ENCODE measurements around the gene DPYD. TPM values are rescaled to one million over a fixed set of nuclear protein-coding genes. Genes with fewer than 3 reads are reported as not detected.

DPYD gene
- total and polyA plus RNA-seq, 9 of the 15 experiments (the other 6 are each of a cell fraction or from before 2014, with no cell fraction given): 0.03 to 0.25 (median 0.08) TPM; not detected in 2

DNA sequence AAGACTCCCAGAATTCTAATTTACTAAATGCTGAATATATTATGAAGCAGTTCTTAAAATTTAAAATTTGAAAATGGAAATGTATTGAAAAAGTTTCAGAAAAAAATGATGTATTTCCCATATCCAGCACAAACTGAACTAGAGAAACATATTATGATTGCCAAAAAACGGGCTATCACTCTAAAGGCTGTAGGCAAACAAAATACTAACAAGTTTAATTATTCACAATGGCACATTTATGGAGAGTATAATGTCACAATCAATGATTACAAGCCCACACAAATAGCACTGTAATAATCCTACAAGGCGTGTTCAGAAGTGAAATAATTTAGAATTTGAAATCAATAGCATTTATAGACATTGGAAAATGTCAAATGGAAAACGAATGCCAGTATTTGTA, 667.9 kb downstream of the DPYD start:
- Histone ChIP-seq H3K4me2 (ENCODE audit: insufficient read depth, low read length) (no peak overlapping the region), H2AFZ (ENCODE audit: low read depth, low read length) (no peak overlapping the region), H3K27ac (ENCODE audit: extremely low read depth, low read depth, low read length) (no peak overlapping the region), H3K36me3 (ENCODE audit: control insufficient read depth, insufficient read depth, low read length) (no peaks in the 10 kb centered on the region), H3K79me2 (ENCODE audit: control insufficient read depth, insufficient read depth, low read length) (no peaks in the 10 kb centered on the region), H3K9me3 (replicated peaks; ENCODE audit: control insufficient read depth, insufficient read depth, low read depth, low read length) (no peaks in the 10 kb centered on the region), H3K4me3 (no peak overlapping the region), H3K9me1 (ENCODE audit: control insufficient read depth, insufficient read depth, low read length) (no peaks in the 10 kb centered on the region), H3K27me3 (ENCODE audit: control insufficient read depth in 2 of 2, insufficient read depth in 2 of 2, low read length in 2 of 2) (no peaks in the 10 kb centered on the region), H3K4me1 (replicated peaks in 1 of 2; ENCODE audit: control insufficient read depth in 2 of 2, insufficient read depth in 2 of 2, low read length in 2 of 2) (no peaks in the 10 kb centered on the region), H3K9ac (ENCODE audit: insufficient read depth in 1 of 2, low read depth in 2 of 2, low read length in 2 of 2) (no peak overlapping the region), H4K20me1 (replicated peaks; ENCODE audit: control insufficient read depth, insufficient read depth, low read length) (no peaks in the 10 kb centered on the region)
- FAIRE-seq: no peak
- BruUV-seq (replicated peaks): no TSS peak
- POLR2A ChIA-PET: no interaction called here
- CTCF ChIA-PET (ENCODE audit: low intra/inter-chr PET ratio): no interaction called here
- intact Hi-C loops (cut with micrococcal nuclease) (no loop called here), in situ Hi-C loops (cut with MboI) (no loop called here)
- no peak for DNase-seq (ENCODE audit: extremely low read depth in 1 of 4, low spot score in 3 of 4)
- WGBS (ENCODE audit: insufficient coverage, low coverage, missing lambda C conversion rate): 2% methylated on average over 3 of the region's 3 CpGs
- ATAC-seq: no peak
- TF ChIP-seq ARID3B (CRISPR knock-in tag; IDR thresholded peaks at IDR 0.05; ENCODE audit: borderline replicate concordance) (no peak), FOSL1 (tag; conservative IDR thresholded peaks at IDR 0.05) (no peak), MCM7 (IDR thresholded peaks at IDR 0.05) (no peak)
- TF ChIP-seq, protein P1, sequence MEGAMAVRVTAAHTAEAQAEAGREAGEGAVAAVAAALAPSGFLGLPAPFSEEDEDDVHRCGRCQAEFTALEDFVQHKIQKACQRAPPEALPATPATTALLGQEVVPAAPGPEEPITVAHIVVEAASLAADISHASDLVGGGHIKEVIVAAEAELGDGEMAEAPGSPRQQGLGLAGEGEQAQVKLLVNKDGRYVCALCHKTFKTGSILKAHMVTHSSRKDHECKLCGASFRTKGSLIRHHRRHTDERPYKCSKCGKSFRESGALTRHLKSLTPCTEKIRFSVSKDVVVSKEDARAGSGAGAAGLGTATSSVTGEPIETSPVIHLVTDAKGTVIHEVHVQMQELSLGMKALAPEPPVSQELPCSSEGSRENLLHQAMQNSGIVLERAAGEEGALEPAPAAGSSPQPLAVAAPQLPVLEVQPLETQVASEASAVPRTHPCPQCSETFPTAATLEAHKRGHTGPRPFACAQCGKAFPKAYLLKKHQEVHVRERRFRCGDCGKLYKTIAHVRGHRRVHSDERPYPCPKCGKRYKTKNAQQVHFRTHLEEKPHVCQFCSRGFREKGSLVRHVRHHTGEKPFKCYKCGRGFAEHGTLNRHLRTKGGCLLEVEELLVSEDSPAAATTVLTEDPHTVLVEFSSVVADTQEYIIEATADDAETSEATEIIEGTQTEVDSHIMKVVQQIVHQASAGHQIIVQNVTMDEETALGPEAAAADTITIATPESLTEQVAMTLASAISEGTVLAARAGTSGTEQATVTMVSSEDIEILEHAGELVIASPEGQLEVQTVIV (CRISPR knock-in tag; IDR thresholded peaks at IDR 0.05; ENCODE audit: borderline replicate concordance): no peak
